Measurements from ENCODE around the gene ANKRD13D.

Gene ANKRD13D

DNA sequence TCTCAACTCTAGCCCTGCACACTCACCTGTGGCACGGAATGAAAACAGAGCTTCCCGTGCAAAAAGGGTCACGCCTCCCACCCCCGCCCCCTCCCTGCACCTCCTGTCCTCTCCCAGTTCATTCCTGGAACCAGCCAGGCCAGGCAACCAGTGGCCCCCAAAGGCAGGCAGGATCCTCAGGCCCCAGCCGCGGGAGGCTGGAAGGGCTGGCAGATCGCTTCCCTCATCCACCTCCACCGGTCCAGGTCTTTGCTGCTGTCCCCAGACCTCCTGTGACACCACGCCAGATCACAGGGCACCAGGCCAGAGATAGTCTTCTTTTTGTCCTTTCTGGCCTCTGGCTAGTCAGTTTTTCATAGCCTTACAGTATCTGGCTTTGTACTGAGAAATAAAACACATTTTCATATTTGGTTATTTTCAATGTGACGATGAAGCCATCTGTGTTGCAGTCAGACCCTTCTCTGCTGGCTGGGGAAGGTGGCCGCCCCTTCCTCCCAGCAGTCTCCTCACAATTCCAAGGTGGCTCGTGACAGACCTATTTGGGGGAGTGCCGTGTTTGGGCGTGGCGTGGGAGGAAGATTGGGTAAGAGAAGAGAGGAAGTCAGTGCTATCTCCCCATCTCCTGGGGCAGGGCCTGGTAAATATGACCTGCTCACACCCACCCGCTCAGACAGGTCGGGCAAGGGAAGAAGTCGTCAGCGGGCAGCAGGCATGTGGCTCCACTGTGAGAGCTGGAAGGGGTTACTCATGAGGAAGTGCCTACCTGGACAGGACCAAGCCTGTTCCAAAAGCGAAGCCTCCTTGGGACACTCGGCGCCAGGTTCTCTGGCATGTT, 23.3 kb downstream of the ANKRD13D start:
- DNase-seq (ENCODE audit: low read depth) = no peak
- no peak for TF ChIP-seq CTCF (conservative IDR thresholded peaks at IDR 0.05; ENCODE audit: low read length)
- no peak overlapping the region for H3K4me3 ChIP-seq (ENCODE audit: low read length)

GRCh38 chr11:67313125-67313890, 24.2 kb downstream of the ANKRD13D start:
- DNase-seq (ENCODE audit: low read depth) = no peak
- TF ChIP-seq CTCF (conservative IDR thresholded peaks at IDR 0.05; ENCODE audit: low read length) = no peak
- no peak overlapping the region for H3K4me3 ChIP-seq (ENCODE audit: low read length)

GRCh38 chr11:67314218-67314617, 25.1 kb downstream of the ANKRD13D start:
- no peak for TF ChIP-seq CTCF (conservative IDR thresholded peaks at IDR 0.05; ENCODE audit: low read length)
- no peak for DNase-seq (ENCODE audit: low read depth)
- H3K4me3 ChIP-seq (ENCODE audit: low read length) = no peak overlapping the region

DNA sequence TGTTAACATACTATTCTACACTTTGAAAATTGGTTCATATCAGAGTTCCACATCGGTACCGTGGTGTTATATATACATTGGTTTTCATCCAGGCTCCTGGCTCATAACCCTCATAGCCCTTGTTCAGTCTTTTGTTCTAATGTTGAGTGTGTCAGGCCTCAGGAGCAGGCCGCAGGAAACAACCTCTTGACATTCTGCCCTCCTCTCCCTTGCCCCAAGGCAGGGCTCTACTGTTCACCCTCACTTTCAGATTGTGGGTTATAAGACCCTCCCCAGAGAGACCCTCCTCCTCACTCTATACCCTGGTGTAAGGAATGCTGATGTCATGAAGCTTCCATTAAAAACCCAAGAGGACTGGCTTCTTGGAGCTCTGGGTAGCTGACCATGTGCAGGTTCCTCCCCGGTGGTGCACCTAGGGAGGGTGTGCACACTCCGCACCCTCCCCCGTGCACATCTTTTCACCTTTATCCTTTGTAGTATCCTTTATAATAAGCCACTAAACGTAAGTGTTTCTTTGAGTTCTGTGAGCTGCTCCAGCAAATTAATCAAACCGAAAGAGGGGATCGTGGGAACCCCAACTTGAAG, 26.3 kb downstream of the ANKRD13D start:
- TF ChIP-seq CTCF (conservative IDR thresholded peaks at IDR 0.05; ENCODE audit: low read length) = no peak
- no peak for DNase-seq (ENCODE audit: low read depth)
- H3K4me3 ChIP-seq (ENCODE audit: low read length) = no peak overlapping the region

DNA sequence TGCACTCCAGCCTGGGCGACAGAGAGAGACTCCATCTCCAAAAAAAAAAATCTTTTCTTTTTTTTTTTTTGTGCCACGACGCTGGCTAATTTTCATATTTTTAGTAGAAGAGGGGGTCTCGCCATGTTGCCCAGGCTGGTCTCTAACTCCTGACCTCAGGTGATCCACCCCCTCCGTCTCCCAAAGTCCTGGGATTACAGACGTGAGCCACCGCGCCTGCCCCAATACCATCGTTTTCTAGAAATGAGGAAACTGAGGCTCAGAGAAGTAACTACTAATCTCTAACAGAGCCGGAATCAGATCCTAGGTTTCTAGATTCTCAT, 27.7 kb downstream of the ANKRD13D start:
- no peak for DNase-seq (ENCODE audit: low read depth)
- H3K4me3 ChIP-seq (ENCODE audit: low read length) = peak overlapping the region; percentile 95
- TF ChIP-seq CTCF (conservative IDR thresholded peaks at IDR 0.05; ENCODE audit: low read length) = no peak

GRCh38 chr11:67317205-67317887, 28.2 kb downstream of the ANKRD13D start:
- peak; percentile 84 for DNase-seq (ENCODE audit: low read depth)
- peak overlapping the region; percentile 95 for H3K4me3 ChIP-seq (ENCODE audit: low read length)
- TF ChIP-seq CTCF (conservative IDR thresholded peaks at IDR 0.05; ENCODE audit: low read length) = peak; percentile 76

Data from AG10803 (cell line).